ENCODE measurements around the gene CEP131. TPM values are rescaled to one million over a fixed set of nuclear protein-coding genes. Genes with fewer than 3 reads are reported as not detected.

CEP131 gene
- total RNA-seq, 2 experiments from 2014 or later: 12.9 to 13.8 TPM

- ChIA-PET POLR2A (no interaction called here), CTCF (no interaction called here)
Observed at GRCh38 chr17:81180836-81181810, 41.6 kb downstream of the CEP131 start.

- ChIA-PET POLR2A (no interaction called here), CTCF (no interaction called here)
Observed at GRCh38 chr17:81179861-81180260, 42.9 kb downstream of the CEP131 start.

- ChIA-PET CTCF (interaction anchor here (1.0 kb wide), 2 partner anchors 22 to 604 kb away, joined by 3 read pairs; no protein-coding TSS in a partner anchor), POLR2A (no interaction called here)
Observed at GRCh38 chr17:81179220-81179619, 43.5 kb downstream of the CEP131 start.

- POLR2A ChIA-PET: no interaction called here
- CTCF ChIA-PET: interaction anchor here (1.0 kb wide), 2 partner anchors 22 to 603 kb away, joined by 3 read pairs; no protein-coding TSS in a partner anchor
Observed at GRCh38 chr17:81178136-81179091, 44.4 kb downstream of the CEP131 start.

GRCh38 chr17:81176666-81177065, 46.1 kb downstream of the CEP131 start:
- CTCF ChIA-PET: interaction anchor here (0.7 kb wide), 1 partner anchor 75 kb away, joined by 5 read pairs; no protein-coding TSS in a partner anchor

GRCh38 chr17:81173762-81174155, 49.0 kb downstream of the CEP131 start:
- POLR2A ChIA-PET: no interaction called here

More at GRCh38 chr17:81176666-81177065, 46.1 kb downstream of the CEP131 start:
- POLR2A ChIA-PET: no interaction called here

GRCh38 chr17:81173052-81173761, 49.6 kb downstream of the CEP131 start:
- CTCF ChIA-PET: interaction anchor here (0.8 to 0.9 kb wide), 2 partner anchors 33 to 136 kb away, joined by 3 read pairs; no protein-coding TSS in a partner anchor
- POLR2A ChIA-PET: no interaction called here

More at GRCh38 chr17:81173762-81174155, 49.0 kb downstream of the CEP131 start:
- CTCF ChIA-PET: no interaction called here

GRCh38 chr17:81171941-81172340, 50.8 kb downstream of the CEP131 start:
- CTCF ChIA-PET: no interaction called here
- POLR2A ChIA-PET: no interaction called here

- ChIA-PET POLR2A (no interaction called here), CTCF (no interaction called here)
Observed at GRCh38 chr17:81170727-81171494, 51.9 kb downstream of the CEP131 start.

- ChIA-PET POLR2A (no interaction called here), CTCF (no interaction called here)
Observed at GRCh38 chr17:81169870-81170309, 52.9 kb downstream of the CEP131 start.

GRCh38 chr17:81167638-81168037, 55.1 kb downstream of the CEP131 start:
- ChIA-PET CTCF (no interaction called here), POLR2A (no interaction called here)

GRCh38 chr17:81167194-81167524, 55.6 kb downstream of the CEP131 start:
- POLR2A ChIA-PET: no interaction called here
- CTCF ChIA-PET: no interaction called here

- CTCF ChIA-PET: no interaction called here
- POLR2A ChIA-PET: no interaction called here
Observed at GRCh38 chr17:81166033-81166492, 56.7 kb downstream of the CEP131 start, which contains the start of gene AATK. AATK (minus strand) TSS chr17:81166221; CDS start chr17:81165992, 229 bp downstream.

GRCh38 chr17:81165246-81166032, 57.3 kb downstream of the CEP131 start, which contains the start of gene PVALEF:
PVALEF (plus strand) TSS chr17:81165507; CDS start chr17:81181227, 15,720 bp downstream.
- CTCF ChIA-PET: no interaction called here
- POLR2A ChIA-PET: no interaction called here

GRCh38 chr17:81164371-81165245, 58.2 kb downstream of the CEP131 start:
- POLR2A ChIA-PET: no interaction called here

GRCh38 chr17:81163703-81164370, 58.9 kb downstream of the CEP131 start:
- ChIA-PET CTCF (no interaction called here), POLR2A (no interaction called here)

More at GRCh38 chr17:81164371-81165245, 58.2 kb downstream of the CEP131 start:
- CTCF ChIA-PET: no interaction called here

Measured in activated CD8-positive, alpha-beta memory T cell treated with anti-CD3 and anti-CD28 coated beads for 36 hours (primary cell).